Measurements from ENCODE around the gene SNRPB2. TPM values are rescaled to one million over a fixed set of nuclear protein-coding genes. Genes with fewer than 3 reads are reported as not detected.

The SNRPB2 gene
- 56.7 TPM for total RNA-seq

DNA sequence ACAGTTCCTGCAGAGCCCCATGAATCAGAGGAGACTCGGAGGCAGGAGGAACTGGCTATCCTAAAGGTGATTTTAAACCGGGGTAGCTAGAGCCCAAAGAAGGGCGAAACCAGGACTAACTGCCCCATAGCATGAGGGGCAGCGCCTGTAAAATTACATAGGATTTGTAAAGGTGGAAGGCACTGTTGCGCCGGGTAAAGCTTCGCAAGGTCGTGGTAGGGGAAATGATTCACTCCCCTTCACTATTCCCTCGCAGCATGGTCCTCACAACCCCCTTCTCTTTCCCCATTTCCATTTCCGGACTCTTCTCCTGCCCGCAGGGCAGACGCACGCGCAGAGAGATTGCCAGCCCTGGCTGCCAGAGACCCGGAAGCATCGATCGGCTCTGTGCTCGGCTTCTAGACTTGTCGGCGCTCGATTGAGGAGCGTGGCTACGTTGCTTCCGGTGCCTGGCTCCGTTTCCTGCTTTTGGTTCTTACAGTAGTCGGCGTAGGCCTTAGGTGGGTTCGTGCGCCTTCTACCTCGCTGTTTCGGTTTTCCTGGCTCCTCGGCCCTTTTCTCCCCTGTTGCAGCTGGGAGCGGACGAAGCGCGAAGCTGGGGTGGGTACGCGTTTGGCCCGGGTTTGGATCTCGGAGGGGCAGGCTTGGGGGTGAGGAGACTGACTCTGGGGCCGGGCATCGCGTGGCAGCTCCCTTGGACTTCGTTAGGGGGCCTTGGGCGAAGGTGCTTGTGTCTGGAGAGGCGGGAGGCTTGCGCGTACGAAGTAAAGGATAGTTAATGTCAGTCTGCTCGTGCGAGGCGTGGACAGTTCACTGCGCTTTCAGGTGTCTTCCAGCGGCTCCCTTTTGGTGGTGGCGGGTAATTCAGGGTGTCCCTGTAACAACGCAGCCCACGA, at the start of gene SNRPB2:
TSS of gene SNRPB2 (plus strand) at position 462 of the 896 bp plus-strand sequence. CDS start 1,677 bp downstream, outside the sequence.

DNA sequence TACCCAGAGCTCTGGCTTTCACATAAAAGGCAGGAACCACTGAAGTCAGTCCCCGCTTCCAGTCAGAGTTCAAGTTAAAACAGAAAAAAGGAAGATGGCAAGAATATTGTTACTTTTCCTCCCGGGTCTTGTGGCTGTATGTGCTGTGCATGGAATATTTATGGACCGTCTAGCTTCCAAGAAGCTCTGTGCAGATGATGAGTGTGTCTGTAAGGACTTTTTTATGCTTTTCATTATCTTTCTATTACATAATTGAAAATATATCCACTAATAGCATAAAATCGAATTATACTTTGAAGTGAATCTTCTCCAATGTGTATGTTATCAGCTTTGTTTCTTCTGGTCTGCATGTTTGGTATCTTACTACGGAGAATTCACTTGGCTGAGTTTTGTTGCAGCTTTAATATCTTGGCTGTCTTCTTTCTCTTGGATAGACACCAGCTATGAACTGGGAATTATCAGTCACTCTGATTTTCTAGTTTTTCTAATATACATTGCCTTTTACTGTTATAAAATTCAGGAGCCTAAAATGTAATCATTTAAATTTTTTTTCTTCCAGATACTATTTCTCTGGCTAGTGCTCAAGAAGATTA, 18.6 kb downstream of the SNRPB2 start, which contains the start of gene OTOR:
TSS of gene OTOR (plus strand) at position 51 of the 593 bp plus-strand sequence. CDS start at position 95, 44 bp downstream.

Small RNA genes within 50 kb of the gene (small RNA-seq; reads per million reads assigned to genes)
- gene AL135938.1 (ENCODE audit: low replicate concordance) = not detected

Other genes with a start within 250 kb of the SNRPB2 start
- 57.9 TPM for gene KIF16B, start 156.6 kb upstream of the SNRPB2 start, total RNA-seq
- gene OTOR, start 18.3 kb downstream of the SNRPB2 start, total RNA-seq = 1.9 TPM